ENCODE results near the gene SLC35B4. TPM values are rescaled to one million over a fixed set of nuclear protein-coding genes. Genes with fewer than 3 reads are reported as not detected.

The SLC35B4 gene
- total RNA-seq, 1 donor from 2014 or later = 5.8 TPM

- intact Hi-C loops (cut with DNase I) = no loop called here
- DNase-seq (no peak), ATAC-seq (ENCODE audit: poor library complexity) (no peak)
These were observed 21.2 kb upstream of the SLC35B4 start for GRCh38 chr7:134337980-134338379.

- ATAC-seq (ENCODE audit: poor library complexity) (no peak), DNase-seq (no peak)
- intact Hi-C loops (cut with DNase I) = no loop called here
These were observed 17.7 kb upstream of the SLC35B4 start for GRCh38 chr7:134334408-134334807.

GRCh38 chr7:134333943-134334342 lies 17.2 kb upstream of the SLC35B4 start:
- no peak for DNase-seq
- ATAC-seq (ENCODE audit: poor library complexity) = no peak
- intact Hi-C loops (cut with DNase I) = no loop called here

- DNase-seq (no peak), ATAC-seq (ENCODE audit: poor library complexity) (no peak)
- intact Hi-C loops (cut with DNase I) = no loop called here
These were observed 16.2 kb upstream of the SLC35B4 start for GRCh38 chr7:134332892-134333291.

- no peak for ATAC-seq (ENCODE audit: poor library complexity)
- intact Hi-C loops (cut with DNase I) = no loop called here
These were observed 14.7 kb upstream of the SLC35B4 start for GRCh38 chr7:134331393-134331792.

GRCh38 chr7:134330974-134331373 lies 14.2 kb upstream of the SLC35B4 start:
- intact Hi-C loops (cut with DNase I) = no loop called here
- DNase-seq = no peak
- no peak for ATAC-seq (ENCODE audit: poor library complexity)

More at GRCh38 chr7:134331393-134331792, 14.7 kb upstream of the SLC35B4 start:
- DNase-seq = no peak

GRCh38 chr7:134329614-134330346 lies 13.1 kb upstream of the SLC35B4 start:
- ATAC-seq (ENCODE audit: poor library complexity) (no peak), DNase-seq (no peak)
- intact Hi-C loops (cut with DNase I) = no loop called here

- ATAC-seq (ENCODE audit: poor library complexity) (no peak), DNase-seq (no peak)
- intact Hi-C loops (cut with DNase I) = no loop called here
These were observed 12.2 kb upstream of the SLC35B4 start for GRCh38 chr7:134328900-134329299.

- intact Hi-C loops (cut with DNase I) = no loop called here
- DNase-seq (no peak), ATAC-seq (ENCODE audit: poor library complexity) (peak; percentile 15)
These were observed 11.2 kb upstream of the SLC35B4 start for GRCh38 chr7:134327896-134328295.

GRCh38 chr7:134324107-134324506 lies 7.4 kb upstream of the SLC35B4 start:
- intact Hi-C loops (cut with DNase I) = no loop called here
- ATAC-seq (ENCODE audit: poor library complexity) (no peak), DNase-seq (no peak)

GRCh38 chr7:134320201-134320600 lies 3.5 kb upstream of the SLC35B4 start:
- DNase-seq (no peak), ATAC-seq (ENCODE audit: poor library complexity) (no peak)
- intact Hi-C loops (cut with DNase I) = no loop called here

- intact Hi-C loops (cut with DNase I) = no loop called here
- DNase-seq (no peak), ATAC-seq (ENCODE audit: poor library complexity) (no peak)
These were observed 1.7 kb upstream of the SLC35B4 start for GRCh38 chr7:134318443-134318842.

- ATAC-seq (ENCODE audit: poor library complexity) (no peak), DNase-seq (no peak)
- intact Hi-C loops (cut with DNase I) = no loop called here
These were observed 704 bp upstream of the SLC35B4 start for GRCh38 chr7:134317434-134317833.

- intact Hi-C loops (cut with DNase I) = no loop called here
- DNase-seq (no peak), ATAC-seq (ENCODE audit: poor library complexity) (no peak)
These were observed 821 bp downstream of the SLC35B4 start for GRCh38 chr7:134315679-134316538.

- intact Hi-C loops (cut with DNase I) = no loop called here
- DNase-seq = no peak
- no peak for ATAC-seq (ENCODE audit: poor library complexity)
These were observed 3.2 kb downstream of the SLC35B4 start for GRCh38 chr7:134313543-134313942.

- intact Hi-C loops (cut with DNase I) = no loop called here
These were observed 4.0 kb downstream of the SLC35B4 start for GRCh38 chr7:134312717-134313116.

GRCh38 chr7:134311807-134312206 lies 4.9 kb downstream of the SLC35B4 start:
- DNase-seq = no peak
- intact Hi-C loops (cut with DNase I) = no loop called here
- ATAC-seq (ENCODE audit: poor library complexity) = no peak

More at GRCh38 chr7:134312717-134313116, 4.0 kb downstream of the SLC35B4 start:
- ATAC-seq (ENCODE audit: poor library complexity) = no peak
- no peak for DNase-seq

- intact Hi-C loops (cut with DNase I) = no loop called here
These were observed 8.2 kb downstream of the SLC35B4 start for GRCh38 chr7:134308548-134308947.

GRCh38 chr7:134307320-134307719 lies 9.4 kb downstream of the SLC35B4 start:
- ATAC-seq (ENCODE audit: poor library complexity) (no peak), DNase-seq (no peak)
- intact Hi-C loops (cut with DNase I) = no loop called here

More at GRCh38 chr7:134308548-134308947, 8.2 kb downstream of the SLC35B4 start:
- ATAC-seq (ENCODE audit: poor library complexity) (no peak), DNase-seq (no peak)

- intact Hi-C loops (cut with DNase I) = no loop called here
- DNase-seq (no peak), ATAC-seq (ENCODE audit: poor library complexity) (no peak)
These were observed 14.6 kb downstream of the SLC35B4 start for GRCh38 chr7:134302120-134302519.

Data from Right ventricle myocardium superior (tissue), 1 donor.